Mesendoderm (in vitro differentiated cells): Measurements from ENCODE around the gene UXS1.

Source experiments
- DNase-seq: peaks from one replicate; pipeline ENCODE4 v3.0.0; 2013
- H2AK5ac ChIP-seq: 2 replicates; pipeline ENCODE4 v1.6.1; 2013; ENCODE audit warnings: low read length, inconsistent platforms
- H2BK120ac ChIP-seq: 2 replicates; pipeline ENCODE4 v1.6.1; 2013; ENCODE audit warnings: low read depth, mild to moderate bottlenecking, low read length, moderate library complexity, mixed read lengths
- H2BK15ac ChIP-seq: replicated peaks from 2 replicates; pipeline ENCODE4 v1.6.1; 2013; ENCODE audit warnings: low read depth, mild to moderate bottlenecking, moderate library complexity
- H2BK5ac ChIP-seq: 2 replicates; pipeline ENCODE4 v1.6.1; 2013; ENCODE audit warnings: low read length, inconsistent platforms
- H3K18ac ChIP-seq: 2 replicates; pipeline ENCODE4 v1.6.1; 2013; ENCODE audit warnings: mild to moderate bottlenecking, low read length, mixed read lengths
- H3K23ac ChIP-seq: one replicate; pipeline ENCODE4 v1.6.1; 2013; ENCODE audit warnings: low read length
- H3K27ac ChIP-seq: 2 replicates; pipeline ENCODE4 v1.5.1; 2013; ENCODE audit warnings: low read depth, mild to moderate bottlenecking, inconsistent platforms, low read length, moderate library complexity
- H3K27me3 ChIP-seq: 2 replicates; pipeline ENCODE4 v1.6.1; 2013; ENCODE audit warnings: low read length, control low read depth, mild to moderate bottlenecking, inconsistent platforms; ENCODE audit not compliant: insufficient read depth, poor library complexity
- H3K36me3 ChIP-seq: 2 replicates; pipeline ENCODE4 v1.6.1; 2013; ENCODE audit warnings: low read length, inconsistent platforms; ENCODE audit not compliant: control insufficient read depth, insufficient read depth
- H3K4ac ChIP-seq: one replicate; pipeline ENCODE4 v1.6.1; 2013; ENCODE audit warnings: low read depth, mild to moderate bottlenecking, low read length, moderate library complexity
- H3K4me1 ChIP-seq: 2 replicates; pipeline ENCODE4 v1.6.1; 2013; ENCODE audit warnings: low read depth, low read length, inconsistent platforms; ENCODE audit not compliant: control insufficient read depth
- H3K4me2 ChIP-seq: 2 replicates; pipeline ENCODE4 v1.6.1; 2013; ENCODE audit warnings: low read length
- H3K4me3 ChIP-seq: 2 replicates; pipeline ENCODE4 v1.5.1; 2013; ENCODE audit warnings: mild to moderate bottlenecking, low read length
- H3K56ac ChIP-seq: one replicate; pipeline ENCODE4 v1.6.1; 2013; ENCODE audit warnings: low read length
- H3K79me1 ChIP-seq: 2 replicates; pipeline ENCODE4 v1.6.1; 2013; ENCODE audit warnings: low read length, inconsistent platforms
- H3K79me2 ChIP-seq: 2 replicates; pipeline ENCODE4 v1.6.1; 2013; ENCODE audit warnings: mild to moderate bottlenecking, low read length; ENCODE audit not compliant: control insufficient read depth, insufficient read depth
- H3K9ac ChIP-seq: 2 replicates; pipeline ENCODE4 v1.6.1; 2013; ENCODE audit warnings: low read length, inconsistent platforms
- H4K5ac ChIP-seq: one replicate; pipeline ENCODE4 v1.6.1; 2013; ENCODE audit warnings: low read length
- H4K8ac ChIP-seq: one replicate; pipeline ENCODE4 v1.6.1; 2013; ENCODE audit warnings: low read depth, mild to moderate bottlenecking, control low read depth, low read length, moderate library complexity
- WGBS: extraction: QIAGEN DNeasy Blood & Tissue Kit; methylation state at CpG from one replicate; pipeline ENCODE4 v1.1.7; 2013; ENCODE audit warnings: low lambda C conversion rate, missing lambda C conversion rate; ENCODE audit not compliant: insufficient coverage; ENCODE audit errors: extremely low coverage; 5-methylcytosine and 5-hydroxymethylcytosine counted together

UXS1 gene

GRCh38 chr2:106053581-106053980, 140.5 kb downstream of the UXS1 start:
- no peak overlapping the region for H2BK120ac ChIP-seq
- WGBS, result no CpG with 5 or more reads among the region's 6 CpGs
- no peak overlapping the region for H4K8ac ChIP-seq
- H2BK5ac ChIP-seq, result no peak overlapping the region
- H3K36me3 ChIP-seq, result no peaks in the 10 kb centered on the region
- no peak overlapping the region for H3K56ac ChIP-seq
- H4K5ac ChIP-seq, result no peak overlapping the region
- no peak for DNase-seq
- H3K4ac ChIP-seq, result no peak overlapping the region
- no peaks in the 10 kb centered on the region for H3K79me2 ChIP-seq
- H2AK5ac ChIP-seq, result no peak overlapping the region
- H3K79me1 ChIP-seq, result no peaks in the 10 kb centered on the region
- H3K4me2 ChIP-seq, result no peak overlapping the region
- no peak overlapping the region for H3K18ac ChIP-seq
- no peak overlapping the region for H2BK15ac ChIP-seq
- H3K9ac ChIP-seq, result no peak overlapping the region
- no peaks in the 10 kb centered on the region for H3K27me3 ChIP-seq
- no peak overlapping the region for H3K23ac ChIP-seq
- no peak overlapping the region for H3K27ac ChIP-seq
- no peak overlapping the region for H3K4me3 ChIP-seq
- H3K4me1 ChIP-seq, result no peaks in the 10 kb centered on the region

- Histone ChIP-seq H3K56ac (no peak overlapping the region), H3K4me2 (no peak overlapping the region), H3K27ac (no peak overlapping the region), H3K4me1 (no peaks in the 10 kb centered on the region), H3K27me3 (no peaks in the 10 kb centered on the region), H3K23ac (no peak overlapping the region), H3K79me2 (no peaks in the 10 kb centered on the region), H2BK120ac (no peak overlapping the region), H2AK5ac (no peak overlapping the region), H3K4me3 (no peak overlapping the region), H3K79me1 (no peaks in the 10 kb centered on the region), H4K5ac (no peak overlapping the region), H3K4ac (no peak overlapping the region), H2BK5ac (no peak overlapping the region), H4K8ac (no peak overlapping the region), H3K18ac (no peak overlapping the region), H3K36me3 (no peaks in the 10 kb centered on the region), H2BK15ac (no peak overlapping the region), H3K9ac (no peak overlapping the region)
- no peak for DNase-seq
- WGBS, result no CpG with 5 or more reads among the region's 2 CpGs
Measured at GRCh38 chr2:106053116-106053515, 141.0 kb downstream of the UXS1 start.

GRCh38 chr2:106044859-106045258, 149.2 kb downstream of the UXS1 start:
- H3K4me1 ChIP-seq, result no peaks in the 10 kb centered on the region
- no peak overlapping the region for H3K56ac ChIP-seq
- no peak overlapping the region for H2BK5ac ChIP-seq
- no peak overlapping the region for H3K9ac ChIP-seq
- H3K79me2 ChIP-seq, result no peaks in the 10 kb centered on the region
- no peak overlapping the region for H3K4me3 ChIP-seq
- no CpG with 5 or more reads among the region's 6 CpGs for WGBS
- H3K79me1 ChIP-seq, result no peaks in the 10 kb centered on the region
- no peak overlapping the region for H2BK120ac ChIP-seq
- no peak for DNase-seq
- H3K4ac ChIP-seq, result no peak overlapping the region
- H2AK5ac ChIP-seq, result no peak overlapping the region
- no peak overlapping the region for H3K4me2 ChIP-seq
- no peaks in the 10 kb centered on the region for H3K36me3 ChIP-seq
- no peak overlapping the region for H3K27ac ChIP-seq
- no peak overlapping the region for H4K8ac ChIP-seq
- H3K23ac ChIP-seq, result no peak overlapping the region
- H2BK15ac ChIP-seq, result no peak overlapping the region
- no peak overlapping the region for H3K18ac ChIP-seq
- no peaks in the 10 kb centered on the region for H3K27me3 ChIP-seq
- no peak overlapping the region for H4K5ac ChIP-seq

- no peaks in the 10 kb centered on the region for H3K27me3 ChIP-seq
- H3K4ac ChIP-seq, result no peak overlapping the region
- no peak overlapping the region for H2BK5ac ChIP-seq
- H2BK15ac ChIP-seq, result no peak overlapping the region
- no peak overlapping the region for H3K27ac ChIP-seq
- no peak overlapping the region for H4K5ac ChIP-seq
- H2AK5ac ChIP-seq, result no peak overlapping the region
- no peak overlapping the region for H4K8ac ChIP-seq
- no peak overlapping the region for H3K4me2 ChIP-seq
- no peaks in the 10 kb centered on the region for H3K79me1 ChIP-seq
- H3K4me3 ChIP-seq, result no peak overlapping the region
- H3K23ac ChIP-seq, result no peak overlapping the region
- no peak overlapping the region for H3K56ac ChIP-seq
- WGBS, result no CpG with 5 or more reads among the region's 4 CpGs
- H2BK120ac ChIP-seq, result no peak overlapping the region
- no peak for DNase-seq
- no peaks in the 10 kb centered on the region for H3K79me2 ChIP-seq
- H3K36me3 ChIP-seq, result no peaks in the 10 kb centered on the region
- no peak overlapping the region for H3K18ac ChIP-seq
- no peaks in the 10 kb centered on the region for H3K4me1 ChIP-seq
- H3K9ac ChIP-seq, result no peak overlapping the region
Measured at GRCh38 chr2:106044021-106044420, 150.1 kb downstream of the UXS1 start.
